CD1c-positive myeloid dendritic cell (primary cell): ENCODE data around the gene CCDC182.

Experiments
- DNase-seq: peaks from one replicate; pipeline ENCODE4 v3.0.0-alpha.2; 2016; ENCODE audit errors: extremely low spot score

Gene CCDC182

DNA sequence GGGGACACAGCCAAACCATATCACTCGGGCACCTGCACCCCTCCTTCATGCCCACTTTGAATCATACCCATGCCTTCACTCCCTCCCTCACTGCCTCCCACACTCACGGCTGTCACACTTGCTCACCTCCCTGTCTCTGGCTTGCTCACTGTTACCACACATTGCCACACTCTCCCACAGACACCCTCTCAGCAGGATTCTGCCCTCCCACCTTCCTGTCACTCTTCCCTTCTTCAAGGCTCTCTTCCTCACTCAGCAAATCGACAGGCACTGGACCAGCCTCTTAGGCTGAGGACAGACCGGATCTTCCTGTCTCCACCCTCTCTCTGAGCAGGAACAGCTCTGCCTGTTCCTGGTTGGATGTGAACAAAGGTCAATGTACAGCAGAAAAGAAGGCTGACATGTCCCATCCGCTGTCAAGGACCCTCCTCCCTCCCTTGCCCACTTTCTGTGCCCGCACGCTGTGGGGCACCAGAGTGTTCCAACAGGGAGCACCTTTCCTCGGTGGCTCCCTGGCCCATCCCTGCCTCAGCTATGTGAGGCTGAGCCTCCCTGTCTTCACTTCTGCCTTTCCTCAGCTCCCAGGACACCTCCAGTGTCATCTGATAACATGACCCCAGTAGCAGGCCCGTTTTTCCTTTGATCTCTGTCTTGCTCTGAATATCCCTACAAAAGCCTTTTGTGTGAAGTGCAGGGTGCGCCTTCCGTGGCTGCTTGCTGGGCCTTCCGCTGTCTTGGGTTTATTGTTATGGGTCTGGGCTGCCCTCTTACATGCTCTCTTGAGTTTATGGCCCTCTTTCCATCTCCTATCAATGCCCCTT lies 47.0 kb downstream of the CCDC182 start:
- DNase-seq: no peak

DNA sequence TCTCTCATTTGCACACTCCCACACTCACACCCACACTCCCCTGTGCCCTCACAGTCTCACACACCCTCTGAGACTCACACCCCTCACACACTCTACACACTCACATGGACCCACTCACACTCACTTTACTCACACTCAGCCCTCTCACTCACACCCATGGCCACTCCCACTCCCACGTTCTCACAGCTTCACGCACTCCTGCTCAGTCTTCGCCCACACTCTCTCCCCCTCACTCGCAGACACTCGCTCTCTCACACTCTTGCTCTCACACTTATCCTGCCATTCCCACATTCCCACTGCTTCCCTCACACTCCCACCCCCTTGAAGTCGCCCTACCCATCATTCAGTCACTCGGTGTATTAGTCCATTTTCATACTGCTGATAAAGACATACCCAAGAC lies 47.9 kb downstream of the CCDC182 start:
- DNase-seq: no peak

DNA sequence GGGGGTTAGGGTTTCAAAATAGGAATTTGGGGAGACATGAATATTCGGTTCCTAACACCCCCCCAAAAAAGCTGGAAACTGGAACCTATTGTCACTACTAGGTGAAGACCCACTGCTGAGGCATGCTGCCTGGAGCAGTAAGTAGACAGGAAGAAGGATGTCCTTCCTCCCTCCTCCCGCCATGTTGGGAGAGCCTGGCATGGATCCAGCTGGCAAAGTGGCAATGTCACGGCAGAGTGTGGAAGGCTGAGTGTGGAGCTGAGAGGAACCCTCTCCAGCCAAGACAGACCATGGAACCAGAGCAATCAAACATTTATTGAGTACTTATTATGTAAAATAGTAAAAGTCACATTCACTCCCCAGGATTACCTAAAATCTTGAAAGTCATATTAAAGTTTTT lies 49.0 kb downstream of the CCDC182 start:
- no peak for DNase-seq
